ENCODE data around the gene TBCE. TPM values are rescaled to one million over a fixed set of nuclear protein-coding genes. Genes with fewer than 3 reads are reported as not detected.
"Not testable (repeated sequence)": the region's sequence is repeated elsewhere in the genome, so short reads cannot be mapped to it uniquely, and the experiment has no call there.

TBCE gene
- total RNA-seq, 2 donors from 2014 or later, result 15.4 to 18.0 TPM

GRCh38 chr1:235357485-235358373, 9.5 kb upstream of the TBCE start:
- TF ChIP-seq, protein P1, sequence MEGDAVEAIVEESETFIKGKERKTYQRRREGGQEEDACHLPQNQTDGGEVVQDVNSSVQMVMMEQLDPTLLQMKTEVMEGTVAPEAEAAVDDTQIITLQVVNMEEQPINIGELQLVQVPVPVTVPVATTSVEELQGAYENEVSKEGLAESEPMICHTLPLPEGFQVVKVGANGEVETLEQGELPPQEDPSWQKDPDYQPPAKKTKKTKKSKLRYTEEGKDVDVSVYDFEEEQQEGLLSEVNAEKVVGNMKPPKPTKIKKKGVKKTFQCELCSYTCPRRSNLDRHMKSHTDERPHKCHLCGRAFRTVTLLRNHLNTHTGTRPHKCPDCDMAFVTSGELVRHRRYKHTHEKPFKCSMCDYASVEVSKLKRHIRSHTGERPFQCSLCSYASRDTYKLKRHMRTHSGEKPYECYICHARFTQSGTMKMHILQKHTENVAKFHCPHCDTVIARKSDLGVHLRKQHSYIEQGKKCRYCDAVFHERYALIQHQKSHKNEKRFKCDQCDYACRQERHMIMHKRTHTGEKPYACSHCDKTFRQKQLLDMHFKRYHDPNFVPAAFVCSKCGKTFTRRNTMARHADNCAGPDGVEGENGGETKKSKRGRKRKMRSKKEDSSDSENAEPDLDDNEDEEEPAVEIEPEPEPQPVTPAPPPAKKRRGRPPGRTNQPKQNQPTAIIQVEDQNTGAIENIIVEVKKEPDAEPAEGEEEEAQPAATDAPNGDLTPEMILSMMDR (IDR thresholded peaks at IDR 0.05), result no peak
- no peaks in the 10 kb centered on the region for H3K9me3 ChIP-seq
- no peaks in the 10 kb centered on the region for H3K4me1 ChIP-seq
- no peak for DNase-seq (ENCODE audit: low spot score)
- H3K27ac ChIP-seq, result no peak overlapping the region
- H3K36me3 ChIP-seq, result no peaks in the 10 kb centered on the region
- no peak overlapping the region for H3K4me3 ChIP-seq
- H3K27me3 ChIP-seq, result no peaks in the 10 kb centered on the region

- no peak for DNase-seq (ENCODE audit: low spot score)
- Histone ChIP-seq H3K9me3 (no peaks in the 10 kb centered on the region), H3K27ac (no peak overlapping the region), H3K4me1 (no peaks in the 10 kb centered on the region), H3K4me3 (no peak overlapping the region), H3K27me3 (no peaks in the 10 kb centered on the region), H3K36me3 (no peaks in the 10 kb centered on the region)
- TF ChIP-seq, protein P1 (IDR thresholded peaks at IDR 0.05), result no peak
These were observed 8.3 kb upstream of the TBCE start for GRCh38 chr1:235358899-235359298.

- not testable (repeated sequence) for DNase-seq (ENCODE audit: low spot score); H3K36me3 ChIP-seq; H3K27ac ChIP-seq; H3K9me3 ChIP-seq; H3K27me3 ChIP-seq; H3K4me3 ChIP-seq; H3K4me1 ChIP-seq
These were observed 3.0 kb upstream of the TBCE start for GRCh38 chr1:235364189-235364588.

DNA sequence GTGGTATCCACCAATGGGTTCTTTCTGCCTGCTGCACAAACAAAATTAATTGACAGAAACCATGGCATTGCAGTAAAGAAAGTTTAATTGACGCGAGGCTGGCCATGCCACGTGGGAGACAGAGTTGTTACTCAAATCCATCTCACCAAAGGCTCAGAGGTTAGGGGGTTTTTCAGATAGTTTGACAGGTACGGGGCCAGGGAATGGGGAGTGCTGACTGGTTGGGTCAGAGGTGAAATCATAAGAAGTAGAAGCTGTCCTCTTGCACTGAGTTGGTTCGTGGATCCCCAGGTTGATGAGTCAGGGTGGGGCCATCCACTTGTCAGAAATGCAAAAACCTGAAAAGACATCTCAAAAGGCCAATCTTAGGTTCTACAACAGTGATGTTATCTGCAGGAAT, 941 bp upstream of the TBCE start:
- TF ChIP-seq, protein P1 (IDR thresholded peaks at IDR 0.05), result no peak
- H3K9me3 ChIP-seq, result no peaks in the 10 kb centered on the region

GRCh38 chr1:235368428-235368827, 1.2 kb downstream of the TBCE start:
- DNase-seq (ENCODE audit: low spot score), result no peak
- TF ChIP-seq, protein P1 (IDR thresholded peaks at IDR 0.05), result no peak
- H3K27ac ChIP-seq, result no peak overlapping the region

More for the DNA sequence above, 941 bp upstream of the TBCE start:
- no peak for DNase-seq (ENCODE audit: low spot score)
- no peak overlapping the region for H3K4me3 ChIP-seq
- H3K36me3 ChIP-seq, result no peaks in the 10 kb centered on the region
- H3K27ac ChIP-seq, result no peak overlapping the region
- H3K27me3 ChIP-seq, result no peaks in the 10 kb centered on the region
- H3K4me1 ChIP-seq, result peaks cover 0 to 7% of the 10 kb centered on the region in 2 donors

DNA sequence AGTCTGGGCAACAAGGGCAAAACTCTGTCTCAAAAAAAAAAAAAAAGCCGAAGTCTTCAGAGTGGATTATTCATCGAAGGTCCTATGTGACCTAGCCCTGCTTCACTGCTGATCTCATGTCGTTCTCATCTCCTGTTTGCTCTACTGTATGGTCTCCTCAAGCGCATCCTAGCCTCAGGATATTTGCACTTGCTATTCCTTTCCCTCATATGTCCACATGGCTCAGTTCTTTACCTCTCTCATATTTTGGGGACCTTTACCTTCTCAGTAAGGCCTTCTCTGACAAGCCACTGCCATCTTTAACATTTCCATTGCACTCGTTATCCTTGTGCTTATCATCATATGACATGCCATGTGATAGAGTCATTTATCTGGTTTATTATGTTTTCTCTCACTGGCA, 2.6 kb downstream of the TBCE start:
- Histone ChIP-seq H3K4me3 (no peak overlapping the region), H3K9me3 (no peaks in the 10 kb centered on the region), H3K36me3 (no peaks in the 10 kb centered on the region), H3K27me3 (no peaks in the 10 kb centered on the region), H3K27ac (no peak overlapping the region), H3K4me1 (peaks cover 0 to 7% of the 10 kb centered on the region in 2 donors)
- TF ChIP-seq, protein P1 (IDR thresholded peaks at IDR 0.05), result no peak
- no peak for DNase-seq (ENCODE audit: low spot score)

More at GRCh38 chr1:235368428-235368827, 1.2 kb downstream of the TBCE start:
- Histone ChIP-seq H3K36me3 (no peaks in the 10 kb centered on the region), H3K9me3 (no peaks in the 10 kb centered on the region), H3K4me3 (no peak overlapping the region), H3K27me3 (no peaks in the 10 kb centered on the region), H3K4me1 (peaks cover 0 to 7% of the 10 kb centered on the region in 2 donors)
